DND-41 (cell line): ENCODE data around the gene FARSA.

ENCODE experiments used
- EZH2 ChIP-seq: IDR thresholded peaks from 3 replicates; pipeline ENCODE4 v1.6.1; 2012; ENCODE audit warnings: borderline replicate concordance, low read depth, mild to moderate bottlenecking, moderate library complexity, low read length, inconsistent platforms; ENCODE audit not compliant: severe bottlenecking
- TF ChIP-seq, protein P1 (sequence below): IDR thresholded peaks from 2 replicates; pipeline ENCODE4 v1.5.1; 2012; ENCODE audit warnings: borderline replicate concordance, low read length, moderate library complexity, mild to moderate bottlenecking; ENCODE audit not compliant: poor library complexity, severe bottlenecking; ENCODE audit errors: extremely low read depth

- TF ChIP-seq, protein P1, sequence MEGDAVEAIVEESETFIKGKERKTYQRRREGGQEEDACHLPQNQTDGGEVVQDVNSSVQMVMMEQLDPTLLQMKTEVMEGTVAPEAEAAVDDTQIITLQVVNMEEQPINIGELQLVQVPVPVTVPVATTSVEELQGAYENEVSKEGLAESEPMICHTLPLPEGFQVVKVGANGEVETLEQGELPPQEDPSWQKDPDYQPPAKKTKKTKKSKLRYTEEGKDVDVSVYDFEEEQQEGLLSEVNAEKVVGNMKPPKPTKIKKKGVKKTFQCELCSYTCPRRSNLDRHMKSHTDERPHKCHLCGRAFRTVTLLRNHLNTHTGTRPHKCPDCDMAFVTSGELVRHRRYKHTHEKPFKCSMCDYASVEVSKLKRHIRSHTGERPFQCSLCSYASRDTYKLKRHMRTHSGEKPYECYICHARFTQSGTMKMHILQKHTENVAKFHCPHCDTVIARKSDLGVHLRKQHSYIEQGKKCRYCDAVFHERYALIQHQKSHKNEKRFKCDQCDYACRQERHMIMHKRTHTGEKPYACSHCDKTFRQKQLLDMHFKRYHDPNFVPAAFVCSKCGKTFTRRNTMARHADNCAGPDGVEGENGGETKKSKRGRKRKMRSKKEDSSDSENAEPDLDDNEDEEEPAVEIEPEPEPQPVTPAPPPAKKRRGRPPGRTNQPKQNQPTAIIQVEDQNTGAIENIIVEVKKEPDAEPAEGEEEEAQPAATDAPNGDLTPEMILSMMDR, result no peak
- TF ChIP-seq EZH2, result no peak
Measured at GRCh38 chr19:12936582-12936981, 3.1 kb upstream of the FARSA start.
